CD14-positive monocyte (primary cell): ENCODE results near the gene PODN. TPM values are rescaled to one million over a fixed set of nuclear protein-coding genes. Genes with fewer than 3 reads are reported as not detected.

Experiments used
- DNase-seq, 3 donors: peaks; one replicate each; pipeline ENCODE4 v3.0.0-alpha.2; 2011 to 2022
- H2AFZ ChIP-seq: 2 replicates; pipeline ENCODE4 v1.6.0; 2012; ENCODE audit warnings: mild to moderate bottlenecking, low read depth, low read length, inconsistent platforms; ENCODE audit not compliant: insufficient read depth, poor library complexity, severe bottlenecking
- H3K27ac ChIP-seq, 2 donors: 1 replicate in 1 of 2; 2 replicates in 1 of 2; pipeline ENCODE4 v1.5.1; 2012 to 2013; ENCODE audit warnings: low read length in 2 of 2, control low read depth in 1 of 2, inconsistent platforms in 1 of 2, low read depth in 1 of 2, mild to moderate bottlenecking in 1 of 2
- H3K27me3 ChIP-seq, 2 donors: one replicate each; pipeline versions ENCODE4 v1.6.0 to v1.6.1; 2011 to 2013; ENCODE audit warnings: low read length in 2 of 2; ENCODE audit not compliant: control insufficient read depth in 2 of 2, insufficient read depth in 2 of 2
- H3K36me3 ChIP-seq, 2 donors: replicated peaks in 1 of 2; 1 replicate in 1 of 2; 2 replicates in 1 of 2; pipeline versions ENCODE4 v1.5.1 to v1.6.1; 2012 to 2013; ENCODE audit warnings: low read length in 2 of 2, control low read depth in 1 of 2, inconsistent platforms in 1 of 2, mild to moderate bottlenecking in 1 of 2; ENCODE audit not compliant: insufficient read depth in 2 of 2, control insufficient read depth in 1 of 2
- H3K4me1 ChIP-seq, 2 donors: 1 replicate in 1 of 2; 2 replicates in 1 of 2; pipeline versions ENCODE4 v1.5.1 to v1.6.1; 2012 to 2013; ENCODE audit warnings: low read length in 2 of 2, control low read depth in 1 of 2, inconsistent platforms in 1 of 2, mild to moderate bottlenecking in 1 of 2, moderate library complexity in 1 of 2; ENCODE audit not compliant: insufficient read depth in 2 of 2, control insufficient read depth in 1 of 2
- H3K4me2 ChIP-seq: replicated peaks from 2 replicates; pipeline ENCODE3; 2012; ENCODE audit warnings: low read length, moderate library complexity, mild to moderate bottlenecking; ENCODE audit not compliant: poor library complexity, severe bottlenecking; ENCODE audit errors: extremely low read depth
- H3K4me3 ChIP-seq, 3 experiments: fragments of 200-600 bp in 1 of 3; sonication (generic) in 1 of 3; replicated peaks in 1 of 3; 1 replicate in 2 of 3; 2 replicates in 1 of 3; pipeline ENCODE4 v1.5.1; 2011 to 2013; ENCODE audit warnings: low read length in 3 of 3, mild to moderate bottlenecking in 3 of 3, control low read depth in 2 of 3, low read depth in 2 of 3, inconsistent platforms in 1 of 3, moderate library complexity in 1 of 3
- H3K79me2 ChIP-seq: 2 replicates; pipeline ENCODE4 v1.6.0; 2012; ENCODE audit warnings: mild to moderate bottlenecking, control low read depth, inconsistent platforms, low read length, moderate library complexity; ENCODE audit not compliant: insufficient read depth
- H3K9ac ChIP-seq: 2 replicates; pipeline ENCODE4 v1.6.0; 2017; ENCODE audit warnings: low read length, mild to moderate bottlenecking; ENCODE audit not compliant: insufficient read depth, poor library complexity, severe bottlenecking
- H3K9me3 ChIP-seq, 2 donors: replicated peaks in 1 of 2; 1 replicate in 1 of 2; 2 replicates in 1 of 2; pipeline versions ENCODE4 v1.5.1 to v1.6.1; 2012 to 2013; ENCODE audit warnings: low read length in 2 of 2, control low read depth in 1 of 2; ENCODE audit not compliant: control insufficient read depth in 1 of 2, insufficient read depth in 1 of 2
- H4K20me1 ChIP-seq: 2 replicates; pipeline ENCODE4 v1.6.0; 2012; ENCODE audit warnings: mild to moderate bottlenecking, low read length, control low read depth, moderate library complexity; ENCODE audit not compliant: insufficient read depth
- H3K27ac Mint-ChIP-seq, 7 donors: one replicate each; pipeline ENCODE4 v1.8.0; 2020; ENCODE audit warnings: mild to moderate bottlenecking in 7 of 7, mixed read lengths in 7 of 7, moderate library complexity in 6 of 7, inconsistent platforms in 2 of 7
- H3K27me3 Mint-ChIP-seq, 3 donors: one replicate each; pipeline ENCODE4 v1.8.0; 2021 to 2022; ENCODE audit warnings: low read depth in 3 of 3, mild to moderate bottlenecking in 3 of 3, mixed read lengths in 3 of 3, moderate library complexity in 3 of 3, inconsistent platforms in 1 of 3
- H3K36me3 Mint-ChIP-seq, 2 donors: one replicate each; pipeline ENCODE4 v1.8.0; 2020; ENCODE audit warnings: mixed read lengths in 2 of 2, inconsistent platforms in 1 of 2, mild to moderate bottlenecking in 1 of 2
- H3K4me1 Mint-ChIP-seq: one replicate; pipeline ENCODE4 v1.8.0; 2020; ENCODE audit warnings: mild to moderate bottlenecking, mixed read lengths
- H3K4me3 Mint-ChIP-seq, 2 donors: one replicate each; pipeline ENCODE4 v1.8.0; 2020; ENCODE audit warnings: mild to moderate bottlenecking in 2 of 2, mixed read lengths in 2 of 2, moderate library complexity in 1 of 2
- H3K9me3 Mint-ChIP-seq, 7 donors: one replicate each; pipeline ENCODE4 v1.8.0; 2020 to 2022; ENCODE audit warnings: mixed read lengths in 7 of 7, mild to moderate bottlenecking in 6 of 7, moderate library complexity in 6 of 7, inconsistent platforms in 2 of 7
- CTCF ChIP-seq: fragments of 200-600 bp; IDR thresholded peaks from one replicate; pipeline ENCODE4 v1.8.0; 2022; ENCODE audit warnings: antibody characterized with exemption, mild to moderate bottlenecking
- WGBS: methylation state at CpG from one replicate; pipeline ENCODE4 v1.1.5; 2013; ENCODE audit warnings: missing lambda C conversion rate; ENCODE audit not compliant: insufficient coverage; 5-methylcytosine and 5-hydroxymethylcytosine counted together
- intact Hi-C, 2 donors: fragments of 100-400 bp; cut with micrococcal nuclease; formaldehyde crosslinking; loops; one replicate each; pipeline versions ENCODE4 v1.15.0 to v1.15.1; 2023
- polyA plus RNA-seq, 3 donors: library from polyadenylated mRNA; depleted of rRNA in 1 of 3; unstranded in 2 of 3; stranded (reverse) in 1 of 3; fragments of 300-500 nt in 2 of 3; fragments of >200 nt in 1 of 3; fragmentation: Illumina TruSeq in 2 of 3; gene quantifications; 1 replicate in 2 of 3; 2 replicates in 1 of 3; pipeline ENCODE4 v1.2.3, GENCODE V29; 2012 to 2021

PODN gene
- polyA plus RNA-seq, 3 donors = not detected

- peaks cover 3 to 7% (median 6%) of the 10 kb centered on the region in 3 donors for H3K27me3 Mint-ChIP-seq
- no peak overlapping the region for H3K4me3 Mint-ChIP-seq
- H3K36me3 Mint-ChIP-seq = no peaks in the 10 kb centered on the region
- Histone ChIP-seq H3K36me3 (no peaks in the 10 kb centered on the region), H3K9ac (no peak overlapping the region), H3K4me3 (no peak overlapping the region), H3K27me3 (no peaks in the 10 kb centered on the region), H3K4me1 (no peaks in the 10 kb centered on the region), H4K20me1 (no peaks in the 10 kb centered on the region), H3K9me3 (no peaks in the 10 kb centered on the region), H2AFZ (no peak overlapping the region), H3K27ac (no peak overlapping the region), H3K79me2 (no peaks in the 10 kb centered on the region), H3K4me2 (no peak overlapping the region)
- H3K27ac Mint-ChIP-seq = no peak overlapping the region
- no peak for DNase-seq
- 83% methylated on average over 4 of the region's 6 CpGs for WGBS
- intact Hi-C loops = no loop called here
- H3K9me3 Mint-ChIP-seq = peaks cover 0 to 2% (median 0%) of the 10 kb centered on the region in 7 donors
- no peak for TF ChIP-seq CTCF
- no peaks in the 10 kb centered on the region for H3K4me1 Mint-ChIP-seq
These were observed 63.1 kb downstream of the PODN start for GRCh38 chr1:53125122-53125521.

GRCh38 chr1:53125623-53126360, 63.8 kb downstream of the PODN start:
- Histone ChIP-seq H3K27ac (no peak overlapping the region), H4K20me1 (no peaks in the 10 kb centered on the region), H3K36me3 (no peaks in the 10 kb centered on the region), H3K9ac (no peak overlapping the region), H3K9me3 (no peaks in the 10 kb centered on the region), H3K4me2 (no peak overlapping the region), H3K79me2 (no peaks in the 10 kb centered on the region), H3K4me1 (no peaks in the 10 kb centered on the region), H2AFZ (no peak overlapping the region), H3K4me3 (no peak overlapping the region), H3K27me3 (no peaks in the 10 kb centered on the region)
- no peak overlapping the region for H3K4me3 Mint-ChIP-seq
- no peak overlapping the region for H3K27ac Mint-ChIP-seq
- WGBS = 95% methylated on average over 7 of the region's 10 CpGs
- peaks cover 0 to 2% (median 0%) of the 10 kb centered on the region in 7 donors for H3K9me3 Mint-ChIP-seq
- no peaks in the 10 kb centered on the region for H3K36me3 Mint-ChIP-seq
- TF ChIP-seq CTCF = no peak
- peaks cover 3 to 7% (median 6%) of the 10 kb centered on the region in 3 donors for H3K27me3 Mint-ChIP-seq
- DNase-seq = no peak
- no peaks in the 10 kb centered on the region for H3K4me1 Mint-ChIP-seq
- intact Hi-C loops = no loop called here
